ENCODE measurements around the gene DMBX1. TPM values are rescaled to one million over a fixed set of nuclear protein-coding genes. Genes with fewer than 3 reads are reported as not detected.

DMBX1 gene
- total RNA-seq, 1 experiment from 2014 or later: 2.3 TPM

DNA sequence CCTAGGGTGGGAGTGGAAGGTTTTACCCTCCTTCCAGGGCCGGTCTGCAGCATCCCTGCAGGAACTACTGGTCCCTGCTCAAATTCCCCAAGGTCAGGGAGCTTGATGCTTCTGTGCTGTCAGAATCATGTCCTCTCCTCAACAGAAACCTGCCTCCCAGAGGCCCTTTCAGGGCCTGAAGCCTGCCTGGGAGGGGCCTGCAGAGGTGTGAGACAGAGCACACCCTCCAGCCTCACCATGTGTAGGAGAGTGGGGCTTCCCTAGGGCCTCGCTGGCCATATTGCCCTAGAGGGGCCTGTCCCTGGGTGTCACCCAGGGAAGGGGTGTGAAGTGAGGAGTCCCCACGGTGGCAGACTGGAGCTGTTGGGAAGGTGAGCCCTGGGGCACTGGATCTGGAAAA, 40.7 kb downstream of the DMBX1 start:
- WGBS (ENCODE audit: extremely low coverage, insufficient read length, low lambda C conversion rate): no CpG with 5 or more reads among the region's 3 CpGs
- Histone ChIP-seq H4K8ac (replicated peaks; ENCODE audit: insufficient read length, low read depth, low read length) (no peak overlapping the region), H3K9ac (ENCODE audit: extremely low read depth, insufficient read length, low read length) (no peak overlapping the region), H4K91ac (ENCODE audit: insufficient read length, low read depth, low read length) (no peak overlapping the region), H3K27me3 (ENCODE audit: insufficient read depth, low read length) (peaks cover 40% of the 10 kb centered on the region), H2BK5ac (ENCODE audit: insufficient read length, low read length) (no peak overlapping the region), H2AFZ (ENCODE audit: low read length) (no peak overlapping the region), H3K4me1 (ENCODE audit: insufficient read depth, low read length) (peaks cover 3% of the 10 kb centered on the region; the same call in 1 of the 2 replicates), H3T11ph (ENCODE audit: low read length) (no peak overlapping the region), H3K4me2 (ENCODE audit: insufficient read depth, insufficient read length, low read length) (no peak overlapping the region), H2BK20ac (ENCODE audit: low read depth, low read length, poor library complexity, severe bottlenecking) (no peak overlapping the region), H3K9me3 (ENCODE audit: control insufficient read depth, low read depth, low read length) (no peaks in the 10 kb centered on the region), H3K27ac (ENCODE audit: insufficient read length, low read depth, low read length) (no peak overlapping the region), H3K18ac (ENCODE audit: insufficient read length, low read depth, low read length) (no peak overlapping the region), H3K56ac (ENCODE audit: insufficient read length, low read depth, low read length) (no peak overlapping the region), H3K14ac (ENCODE audit: insufficient read depth, low read length) (no peak overlapping the region), H2AK5ac (ENCODE audit: insufficient read length, low read length) (no peak overlapping the region), H3K23ac (ENCODE audit: insufficient read length, low read depth, low read length) (no peak overlapping the region), H2BK15ac (ENCODE audit: low read depth, low read length) (no peak overlapping the region), H2BK12ac (ENCODE audit: insufficient read length, low read depth, low read length) (no peak overlapping the region), H3K4ac (ENCODE audit: low read depth, low read length) (no peak overlapping the region), H3K79me1 (ENCODE audit: insufficient read depth, low read depth, low read length, poor library complexity, severe bottlenecking) (no peaks in the 10 kb centered on the region), H4K5ac (ENCODE audit: insufficient read length, low read depth, low read length) (no peak overlapping the region), H3K23me2 (ENCODE audit: insufficient read length, low read depth, low read length, poor library complexity, severe bottlenecking) (peaks cover 3% of the 10 kb centered on the region), H2BK120ac (ENCODE audit: low read depth, low read length, poor library complexity, severe bottlenecking) (no peak overlapping the region), H3K79me2 (ENCODE audit: insufficient read depth, low read length) (no peaks in the 10 kb centered on the region), H4K20me1 (ENCODE audit: control insufficient read depth, insufficient read depth, insufficient read length) (no peaks in the 10 kb centered on the region)
- Mint-ChIP-seq H3K4me1 (peaks cover 42 to 49% of the 10 kb centered on the region in 2 experiments), H3K36me3 (ENCODE audit: insufficient read depth in 1 of 3, low read depth in 3 of 3) (no peaks in the 10 kb centered on the region), H3K9me3 (no peaks in the 10 kb centered on the region; a peak in 2 of 5 replicates), H3K4me3 (no peak overlapping the region), H3K27me3 (ENCODE audit: low read depth) (peaks cover 95% of the 10 kb centered on the region), H3K27ac (no peak overlapping the region)
- TF ChIP-seq, protein P1, sequence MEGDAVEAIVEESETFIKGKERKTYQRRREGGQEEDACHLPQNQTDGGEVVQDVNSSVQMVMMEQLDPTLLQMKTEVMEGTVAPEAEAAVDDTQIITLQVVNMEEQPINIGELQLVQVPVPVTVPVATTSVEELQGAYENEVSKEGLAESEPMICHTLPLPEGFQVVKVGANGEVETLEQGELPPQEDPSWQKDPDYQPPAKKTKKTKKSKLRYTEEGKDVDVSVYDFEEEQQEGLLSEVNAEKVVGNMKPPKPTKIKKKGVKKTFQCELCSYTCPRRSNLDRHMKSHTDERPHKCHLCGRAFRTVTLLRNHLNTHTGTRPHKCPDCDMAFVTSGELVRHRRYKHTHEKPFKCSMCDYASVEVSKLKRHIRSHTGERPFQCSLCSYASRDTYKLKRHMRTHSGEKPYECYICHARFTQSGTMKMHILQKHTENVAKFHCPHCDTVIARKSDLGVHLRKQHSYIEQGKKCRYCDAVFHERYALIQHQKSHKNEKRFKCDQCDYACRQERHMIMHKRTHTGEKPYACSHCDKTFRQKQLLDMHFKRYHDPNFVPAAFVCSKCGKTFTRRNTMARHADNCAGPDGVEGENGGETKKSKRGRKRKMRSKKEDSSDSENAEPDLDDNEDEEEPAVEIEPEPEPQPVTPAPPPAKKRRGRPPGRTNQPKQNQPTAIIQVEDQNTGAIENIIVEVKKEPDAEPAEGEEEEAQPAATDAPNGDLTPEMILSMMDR (conservative IDR thresholded peaks at IDR 0.05): no peak
- DNase-seq: no peak
